Erythroblast (primary cell): ENCODE results near the gene SOX6.

ENCODE experiments used
- GATA1 ChIP-seq: IDR thresholded peaks from 2 replicates; pipeline ENCODE4 v1.6.1; 2011; ENCODE audit warnings: low read depth, mild to moderate bottlenecking, control low read depth, low read length, moderate library complexity
- POLR2A ChIP-seq: IDR thresholded peaks from 2 replicates; pipeline ENCODE4 v1.6.1; 2011; ENCODE audit warnings: mild to moderate bottlenecking, low read length

GRCh38 chr11:16185042-16185441 lies 171.3 kb downstream of the SOX6 start:
- TF ChIP-seq POLR2A: no peak
- TF ChIP-seq GATA1: no peak
